Measurements from ENCODE around the gene RGL2.
"Not testable (repeated sequence)": the region's sequence is repeated elsewhere in the genome, so short reads cannot be mapped to it uniquely, and the experiment has no call there.

Gene RGL2

DNA sequence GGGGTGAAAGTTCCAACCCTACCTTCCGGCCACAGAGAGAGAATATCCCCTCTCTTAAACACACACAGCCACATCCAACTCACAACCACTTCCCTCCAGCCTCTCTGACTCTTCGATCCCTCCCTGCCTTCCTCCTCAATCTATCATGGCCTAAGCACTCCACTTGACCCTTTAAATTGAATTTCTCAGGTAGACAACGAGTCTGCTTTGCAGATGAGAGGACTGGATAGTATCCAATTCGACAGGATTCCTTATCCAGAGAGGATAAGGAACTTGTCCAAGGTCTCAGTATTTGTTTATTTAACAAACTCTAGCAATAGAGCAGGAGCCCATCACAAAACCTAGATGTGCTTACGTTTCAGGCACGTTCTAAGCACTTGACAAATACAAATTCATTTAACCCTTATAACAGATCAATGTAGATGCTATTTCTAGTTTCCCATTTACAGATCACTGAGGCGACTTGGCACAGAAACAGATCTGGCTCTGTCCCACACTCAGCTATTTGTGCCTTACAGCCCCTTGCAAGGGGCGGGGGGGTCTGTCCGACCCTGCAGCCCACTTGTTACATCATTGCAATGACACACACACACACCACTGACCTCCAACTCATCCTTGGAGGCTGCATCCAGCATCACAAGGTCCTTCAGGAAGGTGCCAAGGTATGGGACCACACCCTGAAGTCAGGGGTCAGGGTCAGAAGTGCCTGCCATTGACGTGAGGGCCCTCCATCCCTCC is 4.5 kb downstream of the RGL2 start:
- DNase-seq (ENCODE audit: low spot score) = no peak

DNA sequence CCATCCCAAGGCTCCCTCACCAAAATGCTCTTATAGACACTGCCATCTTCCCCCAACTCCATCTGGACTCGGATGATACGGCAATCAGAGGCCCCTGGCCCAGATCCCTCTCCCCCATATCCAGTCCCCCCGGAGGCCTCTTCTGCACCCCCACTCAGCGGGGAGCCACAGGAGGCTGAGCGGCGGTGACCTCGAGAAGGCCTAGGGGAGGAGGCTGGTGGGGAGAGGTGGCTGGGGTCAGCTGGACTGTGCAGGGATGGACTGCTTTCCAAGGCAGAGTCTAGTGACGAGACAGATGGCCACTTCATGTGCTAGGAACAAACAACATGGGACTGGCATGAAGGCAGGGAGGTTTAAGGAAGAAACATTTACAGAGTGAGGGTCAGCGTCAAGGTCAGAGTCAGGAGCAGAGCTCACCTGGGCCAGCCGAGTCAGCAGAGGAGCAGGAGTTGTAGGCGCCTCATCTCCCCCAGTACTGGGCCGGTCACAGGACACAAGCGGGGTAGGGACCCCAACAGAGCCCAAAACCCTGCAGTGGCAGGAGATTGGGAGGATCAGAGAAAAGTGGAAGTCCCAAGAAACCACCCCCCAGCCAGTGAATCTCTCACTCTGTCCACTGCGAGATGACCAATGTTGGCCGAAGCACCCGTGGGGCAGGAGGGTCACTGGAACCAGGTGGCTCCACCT is 5.6 kb downstream of the RGL2 start:
- no peak for DNase-seq (ENCODE audit: low spot score)

DNA sequence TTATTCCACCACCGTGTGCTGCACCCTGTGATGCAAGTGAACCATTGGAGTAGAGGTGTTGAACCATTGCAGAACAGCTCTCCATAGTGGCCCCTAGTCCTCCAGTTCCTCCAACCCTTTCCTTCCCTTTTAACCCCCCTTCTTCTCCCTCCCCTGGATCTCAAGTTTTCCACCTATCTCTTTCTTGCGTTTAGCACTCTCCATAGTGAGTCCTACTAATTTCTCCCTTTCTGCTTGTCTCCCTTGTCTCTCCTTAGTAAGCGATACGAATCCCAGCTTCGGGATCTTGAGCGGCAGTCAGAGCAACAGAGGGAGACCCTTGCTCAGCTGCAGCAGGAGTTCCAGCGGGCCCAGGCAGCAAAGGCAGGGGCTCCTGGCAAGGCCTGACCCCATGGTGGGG is 8.3 kb downstream of the RGL2 start:
- DNase-seq (ENCODE audit: low spot score) = no peak

DNA sequence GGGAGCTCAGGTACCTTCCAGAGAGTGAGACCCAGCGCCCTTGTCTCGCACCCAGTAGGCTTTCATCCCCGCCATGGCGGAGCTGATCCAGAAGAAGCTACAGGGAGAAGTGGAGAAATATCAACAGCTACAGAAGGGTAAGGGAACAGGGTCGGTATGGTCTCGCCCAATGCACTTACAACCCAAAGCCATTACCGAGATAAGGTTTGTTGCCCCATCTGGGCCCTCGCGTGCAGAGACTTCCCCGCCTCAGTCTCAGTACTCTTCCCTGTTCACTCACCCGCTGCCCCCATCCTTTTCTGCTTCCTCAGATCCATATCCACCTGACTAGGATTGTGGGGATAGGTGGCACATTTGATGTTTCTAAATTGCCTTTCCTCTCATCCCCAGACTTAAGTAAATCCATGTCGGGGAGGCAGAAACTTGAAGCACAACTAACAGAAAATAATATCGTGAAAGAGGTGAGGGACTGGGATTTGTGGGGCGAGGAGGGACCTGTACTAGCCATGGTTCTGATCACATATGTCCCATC is 8.9 kb downstream of the RGL2 start:
- DNase-seq (ENCODE audit: low spot score) = no peak

DNA sequence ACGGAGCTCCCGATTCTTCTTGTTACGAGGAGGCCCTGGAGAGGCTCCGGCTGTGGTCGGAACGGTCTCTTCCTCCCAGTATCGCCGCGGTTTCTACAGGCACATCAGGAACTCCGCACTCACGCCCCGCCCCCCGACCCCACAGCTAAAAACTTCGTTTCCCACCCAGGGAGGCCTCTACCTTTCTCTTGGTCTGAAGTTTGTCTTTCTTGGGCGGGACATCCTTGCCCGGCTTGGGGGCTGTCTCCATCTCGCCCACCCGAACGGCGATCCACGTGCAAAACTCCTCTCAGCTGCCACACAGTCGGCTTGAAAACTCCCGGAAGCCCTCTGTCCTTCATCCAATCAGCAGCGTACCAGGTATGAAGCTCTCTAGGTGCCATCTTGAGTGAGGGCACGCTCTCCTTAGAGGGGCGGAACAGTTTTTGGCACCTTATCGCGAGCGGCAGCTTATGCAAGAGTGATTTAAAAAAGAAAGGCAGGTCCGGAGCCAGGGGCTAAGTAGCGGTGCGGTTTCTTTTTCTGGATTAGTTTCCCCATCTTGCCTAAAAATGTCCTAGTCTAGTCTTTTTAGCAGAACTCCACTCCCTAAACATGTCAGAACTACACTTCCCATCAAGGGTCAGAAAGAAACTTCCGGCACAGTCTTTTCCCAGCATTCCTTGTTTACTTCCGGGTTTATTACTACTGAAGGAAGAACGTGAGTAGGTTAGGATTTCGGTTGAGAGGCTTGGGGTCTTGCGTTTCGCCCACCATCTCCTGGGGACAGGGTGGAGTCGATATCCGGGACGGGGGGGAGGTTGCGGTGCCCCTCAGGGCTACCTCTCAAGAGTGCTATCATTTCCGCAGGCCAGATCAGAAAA is 9.6 kb downstream of the RGL2 start, which contains the start of the genes PFDN6 and WDR46:
PFDN6 (plus strand) TSS at position 681 of the 863 bp plus-strand sequence. CDS start 256 bp downstream, outside the sequence.
WDR46 (minus strand) TSS at position 319 of the 863 bp plus-strand sequence; CDS start at position 250, 69 bp downstream.
- peak; percentile 96 for DNase-seq (ENCODE audit: low spot score)

DNA sequence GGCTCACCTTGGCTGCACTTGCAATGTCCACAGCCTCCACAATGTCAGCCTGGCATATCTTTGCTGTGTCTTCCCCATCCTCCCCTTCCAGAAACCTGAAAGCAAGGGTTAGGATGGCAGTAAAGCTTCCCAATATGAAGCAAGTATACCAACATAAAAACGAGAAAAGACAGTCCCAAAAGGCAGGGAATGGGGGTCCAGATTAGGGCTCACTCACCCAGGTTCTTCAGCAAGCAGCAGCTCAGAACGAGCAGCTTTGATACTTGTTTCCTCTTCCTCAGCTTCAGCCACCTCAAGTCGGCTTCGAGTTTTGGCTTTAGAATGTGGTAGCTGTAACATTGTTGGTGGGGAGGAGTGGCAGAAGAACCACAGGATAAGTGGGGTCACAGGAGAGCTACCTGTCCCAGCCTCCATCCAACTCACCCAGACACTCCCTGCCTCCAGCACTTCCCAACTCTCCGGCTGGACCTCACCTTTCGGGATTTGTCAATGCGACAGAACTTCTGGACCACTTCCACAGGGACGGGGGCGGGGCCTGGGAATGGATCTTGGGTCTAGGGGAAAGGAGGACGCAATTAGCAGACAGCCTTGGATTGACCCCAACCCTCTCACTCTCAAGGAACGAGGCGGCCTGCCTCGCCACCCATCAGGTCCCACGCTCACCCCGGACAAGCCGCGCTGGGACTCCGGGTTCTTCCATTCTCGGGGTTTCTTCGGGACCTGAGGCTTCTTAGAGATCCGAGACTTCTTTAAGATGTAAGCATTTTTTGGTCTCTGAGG is 10.4 kb downstream of the RGL2 start:
- no peak for DNase-seq (ENCODE audit: low spot score)

DNA sequence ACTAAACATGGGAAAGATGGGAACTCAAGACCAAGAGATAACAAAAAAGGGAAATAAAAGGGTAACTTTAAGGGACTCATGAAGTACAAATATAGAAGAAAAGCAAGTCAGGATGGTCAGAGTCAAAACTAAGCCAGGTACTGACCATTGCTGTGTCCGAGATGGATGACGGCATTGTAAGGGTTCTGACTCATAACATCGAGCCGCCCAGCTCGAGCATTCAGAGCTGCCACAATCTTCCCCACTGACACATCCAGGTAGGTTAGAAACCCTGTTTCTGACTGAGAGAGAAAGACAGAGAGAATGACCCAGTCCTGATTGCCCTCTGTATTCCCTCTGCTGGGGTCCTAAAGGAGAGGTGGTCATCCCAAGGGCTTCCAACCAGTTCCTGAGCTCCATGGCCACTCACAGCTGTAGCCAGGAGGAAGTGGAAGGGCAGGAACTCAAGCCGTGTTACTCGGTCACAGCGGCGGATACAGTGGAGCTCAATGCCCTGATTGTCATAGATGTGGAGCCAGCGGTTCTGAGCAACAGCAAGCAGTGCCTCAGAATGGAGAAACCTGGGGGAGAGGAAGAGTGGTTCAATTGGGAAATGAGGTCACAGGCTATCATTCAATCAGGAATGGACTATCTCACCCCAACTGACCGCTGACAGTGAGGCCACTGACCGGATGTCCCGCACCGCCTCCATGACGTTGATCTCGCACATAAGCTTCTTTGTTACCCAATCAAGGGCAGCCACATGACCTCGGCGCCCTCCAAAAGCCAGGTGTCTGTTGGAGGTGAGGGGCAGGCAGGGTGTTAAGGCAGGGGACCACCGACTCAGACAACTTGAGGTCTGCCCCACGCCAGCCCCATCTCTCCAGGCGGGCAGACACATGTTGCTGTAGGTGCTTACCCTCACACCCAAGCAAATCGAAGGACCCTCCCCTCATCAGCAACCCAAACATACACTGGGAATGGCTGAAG is 11.5 kb downstream of the RGL2 start:
- DNase-seq (ENCODE audit: low spot score) = no peak

DNA sequence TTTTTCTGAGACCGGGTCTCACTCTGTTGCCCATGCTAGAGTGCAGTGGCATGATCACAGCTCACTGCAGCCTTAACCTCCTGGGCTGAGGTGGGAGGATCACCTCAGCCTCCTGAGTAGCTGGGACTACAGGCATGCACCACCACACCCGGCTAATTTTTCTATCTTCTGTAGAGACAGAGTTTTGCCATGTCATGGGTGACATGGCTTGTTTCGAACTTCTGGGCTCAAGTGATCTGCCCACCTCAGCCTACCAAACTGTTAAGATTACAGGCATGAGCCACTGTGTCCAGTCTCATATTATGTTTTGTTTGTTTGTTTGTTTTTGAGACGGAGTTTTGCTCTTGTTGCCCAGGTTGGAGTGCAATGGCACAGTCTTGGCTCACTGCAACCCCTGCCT is 13.5 kb downstream of the RGL2 start:
- not testable (repeated sequence) for DNase-seq (ENCODE audit: low spot score)

DNA sequence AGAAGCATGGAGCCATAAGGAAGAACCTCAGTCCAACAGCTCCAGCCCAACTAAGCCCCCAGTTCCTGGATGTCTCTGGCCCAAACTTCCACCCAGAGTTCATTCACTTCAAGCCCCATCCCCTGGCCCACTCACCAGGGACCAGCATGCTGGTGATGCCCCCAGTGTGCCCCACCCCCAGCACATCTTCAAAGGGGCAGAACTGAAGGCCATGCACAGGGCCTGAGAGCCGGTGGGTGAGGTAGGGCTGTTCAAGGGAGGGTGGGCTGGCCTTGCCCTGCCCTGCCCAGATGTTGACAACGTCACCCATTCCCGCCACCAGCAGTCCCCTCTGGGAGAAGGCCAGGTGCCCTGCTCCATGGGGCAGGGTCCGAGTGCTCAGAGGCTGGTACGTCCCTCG is 18.2 kb downstream of the RGL2 start:
- DNase-seq (ENCODE audit: low spot score) = no peak

DNA sequence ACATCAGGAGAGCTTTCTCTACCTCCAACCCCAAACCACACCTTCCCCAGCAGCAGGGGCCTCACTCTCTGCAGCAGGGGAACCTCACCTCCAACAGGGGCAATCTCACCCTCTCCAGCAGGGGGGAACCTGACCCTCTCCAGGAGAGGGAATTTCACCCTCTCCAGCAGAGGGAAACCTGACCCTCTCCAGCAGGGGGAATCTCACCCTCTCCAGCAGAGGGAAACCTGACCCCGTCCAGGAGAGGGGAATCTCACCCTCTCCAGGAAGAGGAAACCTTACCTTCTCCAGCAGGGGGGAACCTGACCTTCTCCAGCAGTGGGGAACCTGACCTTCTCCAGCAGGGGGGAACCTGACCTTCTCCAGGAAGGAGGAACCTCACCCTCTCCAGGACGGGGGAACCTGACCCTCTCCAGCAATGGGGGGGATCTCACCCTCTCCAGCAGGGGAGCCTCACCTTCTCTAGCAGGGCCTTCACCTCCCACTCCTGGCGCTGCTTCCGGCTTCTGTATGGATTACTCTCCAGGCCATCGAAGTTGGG is 18.7 kb downstream of the RGL2 start:
- DNase-seq (ENCODE audit: low spot score) = no peak

DNA sequence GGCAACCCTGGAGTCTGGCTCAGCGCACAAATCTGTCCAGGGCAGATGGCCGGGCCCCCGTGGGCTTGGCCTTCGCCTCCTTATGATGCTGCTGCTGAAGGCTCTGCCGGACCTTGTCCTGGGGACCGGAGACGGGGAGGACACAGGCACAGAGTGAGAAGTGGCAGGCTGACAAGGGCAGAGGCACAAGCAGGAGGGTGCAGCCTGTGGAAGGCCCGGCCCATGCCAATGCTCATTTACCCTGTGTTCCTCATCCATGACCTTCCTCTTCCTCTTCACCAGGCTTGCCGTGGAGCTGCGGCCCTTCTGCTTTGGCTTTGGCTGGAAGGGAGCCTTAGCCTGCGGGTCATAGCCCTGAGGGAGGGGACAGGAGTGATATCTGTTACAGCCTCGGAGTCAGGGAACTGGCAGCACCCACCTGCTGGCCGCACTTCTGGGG is 19.5 kb downstream of the RGL2 start:
- DNase-seq (ENCODE audit: low spot score) = no peak

DNA sequence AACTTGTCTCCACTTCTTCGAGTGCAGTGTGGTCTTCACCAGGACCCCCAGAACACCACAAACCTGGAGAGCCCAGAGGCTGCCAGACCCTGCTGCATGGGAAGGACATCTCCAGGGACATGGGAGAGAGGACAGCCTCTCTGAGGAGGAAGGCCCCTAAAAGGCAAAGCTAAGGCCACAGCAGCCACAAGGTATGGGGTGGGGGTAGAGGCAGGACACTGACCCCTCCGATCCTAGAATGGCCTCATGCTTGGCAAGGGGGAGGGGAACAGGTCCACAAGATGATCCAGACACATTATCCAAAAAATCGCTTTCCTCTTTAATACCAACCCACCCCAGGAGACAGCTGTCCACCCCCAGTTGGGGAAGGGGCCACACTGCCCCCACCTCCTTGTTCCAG is 19.9 kb downstream of the RGL2 start:
- DNase-seq (ENCODE audit: low spot score) = no peak

DNA sequence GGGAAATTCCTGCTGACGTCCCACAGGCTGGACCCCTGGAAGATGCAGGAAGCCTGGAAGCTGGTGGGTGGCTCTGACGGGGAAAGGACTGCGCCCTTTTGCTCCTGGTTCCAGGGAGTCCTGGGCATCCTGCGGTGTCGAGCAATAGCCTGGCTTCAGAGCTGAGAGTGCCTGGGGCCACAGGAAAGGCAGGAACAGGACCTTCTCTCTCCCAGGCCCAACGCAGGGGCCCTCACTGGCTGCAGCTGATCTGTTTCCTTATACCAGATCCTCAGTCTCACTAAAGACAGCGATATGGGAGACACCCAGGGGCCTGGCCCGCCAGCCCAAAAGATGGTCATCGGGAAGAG is 20.4 kb downstream of the RGL2 start:
- no peak for DNase-seq (ENCODE audit: low spot score)

DNA sequence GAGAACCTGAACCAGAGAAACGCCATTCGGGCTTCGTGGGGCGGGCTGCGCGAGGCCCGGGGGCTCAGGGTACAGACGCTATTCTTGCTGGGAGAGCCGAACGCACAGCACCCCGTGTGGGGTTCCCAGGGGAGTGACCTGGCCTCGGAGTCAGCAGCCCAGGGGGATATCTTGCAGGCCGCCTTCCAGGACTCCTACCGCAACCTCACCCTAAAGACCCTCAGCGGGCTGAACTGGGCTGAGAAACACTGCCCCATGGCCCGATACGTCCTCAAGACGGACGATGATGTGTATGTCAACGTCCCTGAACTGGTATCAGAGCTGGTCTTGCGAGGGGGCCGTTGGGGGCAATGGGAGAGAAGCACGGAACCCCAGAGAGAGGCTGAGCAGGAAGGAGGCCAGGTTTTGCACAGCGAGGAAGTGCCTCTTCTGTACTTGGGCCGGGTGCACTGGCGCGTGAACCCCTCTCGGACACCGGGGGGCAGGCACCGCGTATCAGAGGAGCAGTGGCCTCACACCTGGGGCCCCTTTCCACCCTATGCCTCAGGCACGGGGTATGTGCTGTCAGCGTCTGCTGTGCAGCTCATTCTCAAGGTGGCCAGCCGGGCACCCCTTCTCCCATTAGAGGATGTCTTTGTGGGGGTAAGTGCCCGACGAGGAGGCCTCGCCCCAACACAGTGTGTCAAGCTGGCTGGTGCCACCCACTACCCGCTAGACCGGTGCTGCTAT is 20.9 kb downstream of the RGL2 start:
- no peak for DNase-seq (ENCODE audit: low spot score)

DNA sequence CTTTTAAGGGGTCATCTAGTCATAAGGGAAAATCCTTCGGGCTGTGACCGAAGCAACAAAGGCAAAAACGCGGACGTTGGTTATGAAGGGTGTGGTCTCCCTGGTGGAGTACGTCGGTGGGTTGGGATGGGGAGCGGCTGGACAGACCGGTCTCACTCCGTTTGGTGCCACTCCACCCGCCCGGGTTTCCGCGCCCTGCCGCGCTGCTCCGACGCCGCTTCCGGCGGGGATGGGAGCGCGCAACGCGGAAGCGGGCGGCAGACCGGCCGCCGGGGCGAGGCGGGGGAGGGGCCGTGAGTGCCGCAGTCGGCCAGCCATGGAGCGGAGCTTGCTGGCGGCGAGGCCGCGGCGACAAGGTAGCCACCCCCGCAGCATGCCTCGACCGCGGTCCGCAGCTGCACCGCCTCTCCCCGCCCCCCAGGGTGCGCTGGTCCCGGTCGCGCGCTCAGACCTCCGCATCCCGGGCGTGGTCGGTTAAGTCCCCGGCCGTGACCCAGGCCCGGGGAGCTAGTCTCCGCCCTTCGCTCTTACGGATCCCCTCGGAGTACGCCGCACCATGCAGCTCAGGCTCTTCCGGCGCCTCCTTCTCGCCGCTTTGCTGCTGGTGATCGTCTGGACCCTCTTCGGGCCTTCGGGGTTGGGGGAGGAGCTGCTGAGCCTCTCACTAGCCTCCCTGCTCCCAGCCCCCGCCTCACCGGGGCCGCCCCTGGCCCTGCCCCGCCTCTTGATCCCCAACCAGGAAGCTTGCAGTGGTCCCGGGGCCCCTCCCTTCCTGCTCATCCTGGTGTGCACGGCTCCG is 21.7 kb downstream of the RGL2 start, which contains the start of gene B3GALT4:
B3GALT4 (plus strand) TSS at position 260 of the 799 bp plus-strand sequence; CDS start at position 557, 297 bp downstream.
- DNase-seq (ENCODE audit: low spot score) = peak; percentile 58

DNA sequence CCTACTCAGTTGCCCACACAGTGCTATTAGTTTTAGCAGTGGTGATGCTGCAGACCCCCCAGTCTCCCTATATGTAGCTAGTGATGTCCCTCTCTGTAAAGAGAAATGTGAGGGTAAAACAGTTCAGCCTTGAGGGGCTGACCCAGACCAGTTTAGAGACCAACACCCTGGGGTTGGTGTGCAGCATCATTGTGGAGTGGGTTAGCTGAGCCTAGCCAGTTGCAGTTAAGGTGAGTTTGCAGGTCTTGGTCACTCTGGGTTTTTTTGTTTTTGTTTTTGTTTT is 22.2 kb downstream of the RGL2 start:
- DNase-seq (ENCODE audit: low spot score) = no peak

DNA sequence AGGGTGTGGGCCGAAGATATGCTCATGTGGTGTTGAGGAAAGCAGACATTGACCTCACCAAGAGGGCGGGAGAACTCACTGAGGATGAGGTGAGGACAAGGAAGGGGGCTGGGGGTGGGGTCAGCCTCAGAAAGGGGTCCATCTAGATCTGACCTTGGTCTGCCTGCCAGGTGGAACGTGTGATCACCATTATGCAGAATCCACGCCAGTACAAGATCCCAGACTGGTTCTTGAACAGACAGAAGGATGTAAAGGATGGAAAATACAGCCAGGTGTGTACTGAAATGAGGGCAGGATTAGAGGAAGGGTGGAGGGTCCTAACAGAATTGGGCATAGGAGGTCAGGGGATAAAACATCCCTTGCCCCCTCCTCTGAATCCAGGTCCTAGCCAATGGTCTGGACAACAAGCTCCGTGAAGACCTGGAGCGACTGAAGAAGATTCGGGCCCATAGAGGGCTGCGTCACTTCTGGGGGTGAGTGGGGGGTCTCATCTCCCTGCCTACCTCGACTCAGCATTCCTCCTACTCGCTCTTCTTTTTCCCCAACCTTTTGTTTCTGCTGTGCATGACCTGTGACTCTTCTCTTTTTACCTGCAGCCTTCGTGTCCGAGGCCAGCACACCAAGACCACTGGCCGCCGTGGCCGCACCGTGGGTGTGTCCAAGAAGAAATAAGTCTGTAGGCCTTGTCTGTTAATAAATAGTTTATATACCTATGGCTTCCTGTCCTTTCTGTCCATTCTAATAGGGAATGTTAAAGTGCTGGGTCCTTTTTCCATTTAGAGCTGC is 22.8 kb downstream of the RGL2 start:
- not testable (repeated sequence) for DNase-seq (ENCODE audit: low spot score)
